GM10266 (cell line): ENCODE results near the gene ITGAL.
"Not testable (repeated sequence)": the region's sequence is repeated elsewhere in the genome, so short reads cannot be mapped to it uniquely, and the experiment has no call there.

Experiments used
- DNase-seq: peaks from one replicate; pipeline ENCODE4 v3.0.0; 2012; ENCODE audit errors: extremely low spot score
- TF ChIP-seq, protein P1 (sequence below): IDR thresholded peaks from 2 replicates; pipeline ENCODE4 v1.5.1; 2012; ENCODE audit warnings: mild to moderate bottlenecking, low read depth; ENCODE audit not compliant: control insufficient read depth, insufficient read depth; ENCODE audit errors: missing control alignments

ITGAL gene

DNA sequence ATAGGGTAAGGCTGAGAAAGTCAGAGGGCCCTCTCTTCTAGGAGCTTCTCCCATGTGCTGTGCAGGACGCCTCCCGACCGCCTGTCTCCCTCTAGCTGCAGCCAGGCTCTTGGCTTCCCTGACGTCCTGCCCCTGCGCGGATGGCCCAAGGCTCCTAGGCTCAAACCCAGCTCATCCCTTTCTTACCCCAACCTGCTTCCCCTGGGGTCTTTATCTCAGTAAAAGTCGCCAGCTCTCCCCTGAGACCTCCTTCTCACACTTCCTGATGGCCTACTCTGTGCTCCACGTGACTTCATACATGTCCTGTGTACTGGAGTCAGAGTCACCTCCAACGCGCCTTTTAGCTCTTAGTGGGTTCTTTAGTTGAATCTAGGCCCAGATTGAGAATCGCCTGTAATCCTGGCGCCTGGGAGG lies 63.2 kb downstream of the ITGAL start:
- TF ChIP-seq, protein P1, sequence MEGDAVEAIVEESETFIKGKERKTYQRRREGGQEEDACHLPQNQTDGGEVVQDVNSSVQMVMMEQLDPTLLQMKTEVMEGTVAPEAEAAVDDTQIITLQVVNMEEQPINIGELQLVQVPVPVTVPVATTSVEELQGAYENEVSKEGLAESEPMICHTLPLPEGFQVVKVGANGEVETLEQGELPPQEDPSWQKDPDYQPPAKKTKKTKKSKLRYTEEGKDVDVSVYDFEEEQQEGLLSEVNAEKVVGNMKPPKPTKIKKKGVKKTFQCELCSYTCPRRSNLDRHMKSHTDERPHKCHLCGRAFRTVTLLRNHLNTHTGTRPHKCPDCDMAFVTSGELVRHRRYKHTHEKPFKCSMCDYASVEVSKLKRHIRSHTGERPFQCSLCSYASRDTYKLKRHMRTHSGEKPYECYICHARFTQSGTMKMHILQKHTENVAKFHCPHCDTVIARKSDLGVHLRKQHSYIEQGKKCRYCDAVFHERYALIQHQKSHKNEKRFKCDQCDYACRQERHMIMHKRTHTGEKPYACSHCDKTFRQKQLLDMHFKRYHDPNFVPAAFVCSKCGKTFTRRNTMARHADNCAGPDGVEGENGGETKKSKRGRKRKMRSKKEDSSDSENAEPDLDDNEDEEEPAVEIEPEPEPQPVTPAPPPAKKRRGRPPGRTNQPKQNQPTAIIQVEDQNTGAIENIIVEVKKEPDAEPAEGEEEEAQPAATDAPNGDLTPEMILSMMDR: peak; percentile 78
- DNase-seq: peak; percentile 85

DNA sequence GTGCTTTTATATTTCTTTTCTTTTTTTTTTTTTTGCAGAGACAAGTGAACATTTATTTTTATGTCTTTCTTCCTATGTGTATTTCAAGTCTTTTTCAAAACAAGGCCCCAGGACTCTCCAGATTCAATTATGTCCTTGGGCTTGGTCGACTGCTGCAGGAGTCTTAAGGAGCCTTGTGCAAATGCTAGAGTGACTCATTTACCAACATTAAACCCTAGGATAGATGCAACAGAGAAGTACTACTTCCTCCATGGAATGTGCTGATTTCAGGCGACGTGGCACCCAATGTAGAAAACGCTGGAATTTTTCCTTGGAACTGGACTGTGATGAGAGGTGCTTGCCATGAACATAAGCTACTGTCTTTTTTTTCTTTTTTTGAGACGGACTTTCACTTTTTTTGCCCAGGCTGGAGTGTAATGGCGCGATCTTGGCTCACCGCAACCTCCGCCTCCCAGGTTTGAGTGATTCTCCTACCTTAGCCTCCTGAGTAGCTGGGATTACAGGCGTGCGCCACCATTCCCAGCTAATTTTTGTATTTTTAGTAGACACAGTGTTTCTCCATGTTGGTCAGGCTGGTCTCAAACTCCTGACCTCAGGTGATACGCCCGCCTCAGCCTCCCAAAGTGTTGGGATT lies 64.0 kb downstream of the ITGAL start:
- DNase-seq: not testable (repeated sequence)

- TF ChIP-seq, protein P1: no peak
- DNase-seq: no peak
These were observed 66.7 kb downstream of the ITGAL start for GRCh38 chr16:30539000-30539964.

- DNase-seq: not testable (repeated sequence)
These were observed 67.5 kb downstream of the ITGAL start for GRCh38 chr16:30539986-30540526.

DNA sequence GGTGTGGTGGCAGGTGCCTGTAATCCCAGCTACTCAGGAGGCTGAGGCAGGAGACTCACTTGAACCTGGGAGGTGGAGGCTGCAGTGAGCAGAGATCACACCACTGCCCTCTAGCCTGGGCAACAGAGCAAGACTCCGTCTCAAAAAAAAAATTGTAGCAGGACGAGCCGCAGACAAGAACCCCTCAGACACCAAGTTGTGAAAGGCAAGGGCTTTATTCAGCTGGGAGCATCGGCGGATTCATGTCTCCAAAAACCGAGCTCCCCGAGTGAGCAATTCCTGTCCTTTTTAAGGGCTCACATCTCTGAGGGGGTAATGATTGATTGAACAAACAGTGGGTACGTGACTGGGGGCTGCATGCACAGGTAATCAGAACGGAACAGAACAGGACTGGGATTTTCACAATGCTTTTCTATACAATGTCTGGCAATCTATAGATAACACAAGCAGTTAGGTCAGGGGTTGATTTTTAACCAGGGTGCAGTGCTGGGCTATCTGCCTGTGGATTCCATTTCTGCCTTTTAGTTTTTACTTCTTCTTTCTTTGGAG lies 68.4 kb downstream of the ITGAL start:
- not testable (repeated sequence) for DNase-seq

- DNase-seq: no peak
- TF ChIP-seq, protein P1: no peak
These were observed 69.2 kb downstream of the ITGAL start for GRCh38 chr16:30541502-30542329.

GRCh38 chr16:30543067-30543466 lies 70.5 kb downstream of the ITGAL start:
- DNase-seq: no peak
- TF ChIP-seq, protein P1: no peak

- no peak for DNase-seq
These were observed 73.6 kb downstream of the ITGAL start for GRCh38 chr16:30546115-30546514.

More at GRCh38 chr16:30546115-30546514, 73.6 kb downstream of the ITGAL start:
- TF ChIP-seq, protein P1: no peak
